ENCODE results near the gene TMEM184B. TPM values are rescaled to one million over a fixed set of nuclear protein-coding genes. Genes with fewer than 3 reads are reported as not detected.

The TMEM184B gene
- total and polyA plus RNA-seq, 2 donors (not counting 1 experiment from before 2014, with no cell fraction given): 9.9 to 24.7 TPM

- peaks cover 5% of the 10 kb centered on the region in 2 donors for H3K4me1 ChIP-seq (ENCODE audit: control insufficient read depth in 2 of 2, insufficient read depth in 2 of 2, low read length in 2 of 2)
- H2AFZ ChIP-seq (ENCODE audit: insufficient read depth, low read depth, low read length, poor library complexity, severe bottlenecking): no peak overlapping the region
- no peak for DNase-seq
- H3K9ac ChIP-seq (ENCODE audit: low read length): no peak overlapping the region
- ChIA-PET POLR2A (no interaction called here), CTCF (no interaction called here)
- ATAC-seq (ENCODE audit: low read depth): no peak
- H3K27me3 ChIP-seq (replicated peaks in 1 of 4; ENCODE audit: control extremely low read depth in 1 of 4, control insufficient read depth in 3 of 4, insufficient read depth in 4 of 4, low read length in 3 of 4): peaks cover 0 to 3% (median 0%) of the 10 kb centered on the region in 4 experiments
- Mint-ChIP-seq H3K4me1 (peaks cover 24% of the 10 kb centered on the region), H3K9me3 (ENCODE audit: insufficient read depth) (no peaks in the 10 kb centered on the region), H3K4me3 (no peak overlapping the region), H3K27ac (no peak overlapping the region), H3K27me3 (peaks cover 15% of the 10 kb centered on the region)
- H3K4me3 ChIP-seq (ENCODE audit: control extremely low read depth in 1 of 5, extremely low read depth in 1 of 5, insufficient read depth in 1 of 5, low read depth in 2 of 5, low read length in 4 of 5): no peak overlapping the region
- no peaks in the 10 kb centered on the region for H3K79me2 ChIP-seq (ENCODE audit: control insufficient read depth, insufficient read depth, low read length)
- no peak overlapping the region for H3K4me2 ChIP-seq (replicated peaks; ENCODE audit: low read depth, low read length, poor library complexity, severe bottlenecking)
- intact Hi-C loops (cut with micrococcal nuclease): no loop called here
- no peaks in the 10 kb centered on the region for H3K9me3 ChIP-seq (ENCODE audit: control extremely low read depth in 1 of 3, control insufficient read depth in 2 of 3, insufficient read depth in 1 of 3, low read length in 2 of 3)
- no peak overlapping the region for H3K27ac ChIP-seq (ENCODE audit: low read length in 2 of 2)
- TF ChIP-seq CTCF (IDR thresholded peaks at IDR 0.05): no peak
- TF ChIP-seq EZH2 (IDR thresholded peaks at IDR 0.05; ENCODE audit: borderline replicate concordance, insufficient read depth, low read depth, low read length, poor library complexity, severe bottlenecking): no peak
- WGBS (ENCODE audit: insufficient coverage): 97% methylated on average over 8 of the region's 19 CpGs
- no peaks in the 10 kb centered on the region for H4K20me1 ChIP-seq (ENCODE audit: control insufficient read depth, insufficient read depth, low read length, poor library complexity, severe bottlenecking)
- no peaks in the 10 kb centered on the region for H3K36me3 ChIP-seq (replicated peaks in 1 of 2; ENCODE audit: control extremely low read depth in 1 of 2, control insufficient read depth in 1 of 2, extremely low read depth in 1 of 2, insufficient read depth in 2 of 2, low read length in 1 of 2)
Observed at GRCh38 chr22:38196791-38197419, 75.9 kb downstream of the TMEM184B start.

- CTCF ChIA-PET: interaction anchor here (1.3 kb wide), 1 partner anchor 10 kb away, joined by 3 read pairs; no protein-coding TSS in a partner anchor
- Histone ChIP-seq H4K20me1 (ENCODE audit: control insufficient read depth, insufficient read depth, low read length, poor library complexity, severe bottlenecking) (no peaks in the 10 kb centered on the region), H3K79me2 (ENCODE audit: control insufficient read depth, insufficient read depth, low read length) (no peaks in the 10 kb centered on the region), H3K9me3 (ENCODE audit: control extremely low read depth in 1 of 3, control insufficient read depth in 2 of 3, insufficient read depth in 1 of 3, low read length in 2 of 3) (no peaks in the 10 kb centered on the region), H3K27ac (ENCODE audit: low read length in 2 of 2) (no peak overlapping the region), H3K4me1 (ENCODE audit: control insufficient read depth in 2 of 2, insufficient read depth in 2 of 2, low read length in 2 of 2) (no peaks in the 10 kb centered on the region), H2AFZ (ENCODE audit: insufficient read depth, low read depth, low read length, poor library complexity, severe bottlenecking) (no peak overlapping the region), H3K9ac (ENCODE audit: low read length) (no peak overlapping the region), H3K4me2 (replicated peaks; ENCODE audit: low read depth, low read length, poor library complexity, severe bottlenecking) (no peak overlapping the region), H3K4me3 (ENCODE audit: control extremely low read depth in 1 of 5, extremely low read depth in 1 of 5, insufficient read depth in 1 of 5, low read depth in 2 of 5, low read length in 4 of 5) (no peak overlapping the region), H3K27me3 (replicated peaks in 1 of 4; ENCODE audit: control extremely low read depth in 1 of 4, control insufficient read depth in 3 of 4, insufficient read depth in 4 of 4, low read length in 3 of 4) (peaks cover 0 to 3% (median under 1%) of the 10 kb centered on the region in 4 experiments), H3K36me3 (replicated peaks in 1 of 2; ENCODE audit: control extremely low read depth in 1 of 2, control insufficient read depth in 1 of 2, extremely low read depth in 1 of 2, insufficient read depth in 2 of 2, low read length in 1 of 2) (no peaks in the 10 kb centered on the region)
- POLR2A ChIA-PET: interaction anchor here (0.6 kb wide), 1 partner anchor 10 kb away, joined by 8 read pairs; no protein-coding TSS in a partner anchor
- Mint-ChIP-seq H3K4me1 (peaks cover 4% of the 10 kb centered on the region), H3K4me3 (no peak overlapping the region), H3K27me3 (peaks cover 19% of the 10 kb centered on the region), H3K9me3 (ENCODE audit: insufficient read depth) (no peaks in the 10 kb centered on the region), H3K27ac (no peak overlapping the region)
- intact Hi-C loops (cut with micrococcal nuclease): no loop called here
- 68% methylated on average over 3 of the region's 6 CpGs for WGBS (ENCODE audit: insufficient coverage)
- TF ChIP-seq EZH2 (IDR thresholded peaks at IDR 0.05; ENCODE audit: borderline replicate concordance, insufficient read depth, low read depth, low read length, poor library complexity, severe bottlenecking) (no peak), CTCF (IDR thresholded peaks at IDR 0.05) (no peak)
- DNase-seq (no peak), ATAC-seq (ENCODE audit: low read depth) (no peak)
Observed at GRCh38 chr22:38193580-38193979, 79.2 kb downstream of the TMEM184B start.
